ENCODE results near the gene METTL21C.

The METTL21C gene

GRCh38 chr13:102718746-102719145 is 23.9 kb upstream of the METTL21C start:
- H3K4me3 ChIP-seq (ENCODE audit: low read depth, low read length): no peak overlapping the region
- no peak for DNase-seq (ENCODE audit: low read depth)
- TF ChIP-seq CTCF (IDR thresholded peaks at IDR 0.05; ENCODE audit: low read depth, low read length, missing control alignments): no peak

GRCh38 chr13:102715447-102715846 is 20.6 kb upstream of the METTL21C start:
- H3K4me3 ChIP-seq (ENCODE audit: low read depth, low read length): no peak overlapping the region
- DNase-seq (ENCODE audit: low read depth): no peak
- TF ChIP-seq CTCF (IDR thresholded peaks at IDR 0.05; ENCODE audit: low read depth, low read length, missing control alignments): no peak

GRCh38 chr13:102710261-102710679 is 15.4 kb upstream of the METTL21C start:
- TF ChIP-seq CTCF (IDR thresholded peaks at IDR 0.05; ENCODE audit: low read depth, low read length, missing control alignments): no peak
- DNase-seq (ENCODE audit: low read depth): no peak
- H3K4me3 ChIP-seq (ENCODE audit: low read depth, low read length): no peak overlapping the region

- TF ChIP-seq CTCF (IDR thresholded peaks at IDR 0.05; ENCODE audit: low read depth, low read length, missing control alignments): no peak
- H3K4me3 ChIP-seq (ENCODE audit: low read depth, low read length): no peak overlapping the region
- no peak for DNase-seq (ENCODE audit: low read depth)
These were observed 14.7 kb upstream of the METTL21C start for GRCh38 chr13:102709536-102709935.

GRCh38 chr13:102708991-102709390 is 14.1 kb upstream of the METTL21C start:
- TF ChIP-seq CTCF (IDR thresholded peaks at IDR 0.05; ENCODE audit: low read depth, low read length, missing control alignments): no peak
- no peak overlapping the region for H3K4me3 ChIP-seq (ENCODE audit: low read depth, low read length)
- no peak for DNase-seq (ENCODE audit: low read depth)

GRCh38 chr13:102708211-102708610 is 13.4 kb upstream of the METTL21C start:
- no peak for TF ChIP-seq CTCF (IDR thresholded peaks at IDR 0.05; ENCODE audit: low read depth, low read length, missing control alignments)
- no peak for DNase-seq (ENCODE audit: low read depth)
- H3K4me3 ChIP-seq (ENCODE audit: low read depth, low read length): no peak overlapping the region

- no peak for DNase-seq (ENCODE audit: low read depth)
- TF ChIP-seq CTCF (IDR thresholded peaks at IDR 0.05; ENCODE audit: low read depth, low read length, missing control alignments): no peak
- no peak overlapping the region for H3K4me3 ChIP-seq (ENCODE audit: low read depth, low read length)
These were observed 12.6 kb upstream of the METTL21C start for GRCh38 chr13:102707467-102707866.
